Measurements from ENCODE around the gene ZNF579. TPM values are rescaled to one million over a fixed set of nuclear protein-coding genes. Genes with fewer than 3 reads are reported as not detected.
A peak's percentile ranks its signal among the peaks of the same experiment; 100 is the strongest.
"Not testable (repeated sequence)": the region's sequence is repeated elsewhere in the genome, so short reads cannot be mapped to it uniquely, and the experiment has no call there.

Gene ZNF579
- polyA plus RNA-seq, 1 donor (not counting 4 experiments of a cell fraction or from before 2014, with no cell fraction given), result 1.5 TPM

GRCh38 chr19:55585658-55586339 lies 5.2 kb upstream of the ZNF579 start:
- FAIRE-seq, result no peak
- peaks cover 4% of the 10 kb centered on the region for H3K27me3 ChIP-seq (ENCODE audit: control insufficient read depth, extremely low read depth, insufficient read depth, low read length)
- no peaks in the 10 kb centered on the region for H3K9me3 ChIP-seq (ENCODE audit: control insufficient read depth, low read depth, low read length)
- peak overlapping the region; percentile 22 for H3K4me2 ChIP-seq (ENCODE audit: control insufficient read depth, extremely low read depth, insufficient read depth, low read depth, low read length)
- H3K4me1 ChIP-seq (ENCODE audit: control insufficient read depth, extremely low read depth, insufficient read depth, low read length), result peaks cover 22% of the 10 kb centered on the region
- H3K9ac ChIP-seq (ENCODE audit: control insufficient read depth, extremely low read depth, insufficient read depth, low read length), result peak overlapping the region; percentile 9
- dilution Hi-C loops (cut with MboI; ENCODE audit: extremely low pct_ligation_motif_present, low sequenced_read_pairs), result no loop called here
- H3K36me3 ChIP-seq (ENCODE audit: control insufficient read depth in 2 of 2, extremely low read depth in 1 of 2, insufficient read depth in 2 of 2, low read length in 2 of 2), result no peaks in the 10 kb centered on the region
- no peaks in the 10 kb centered on the region for H3K9me1 ChIP-seq (ENCODE audit: control insufficient read depth, extremely low read depth, insufficient read depth, low read length)
- no peak for TF ChIP-seq EZH2 (IDR thresholded peaks at IDR 0.05; ENCODE audit: low read length)
- TF ChIP-seq, protein P1, sequence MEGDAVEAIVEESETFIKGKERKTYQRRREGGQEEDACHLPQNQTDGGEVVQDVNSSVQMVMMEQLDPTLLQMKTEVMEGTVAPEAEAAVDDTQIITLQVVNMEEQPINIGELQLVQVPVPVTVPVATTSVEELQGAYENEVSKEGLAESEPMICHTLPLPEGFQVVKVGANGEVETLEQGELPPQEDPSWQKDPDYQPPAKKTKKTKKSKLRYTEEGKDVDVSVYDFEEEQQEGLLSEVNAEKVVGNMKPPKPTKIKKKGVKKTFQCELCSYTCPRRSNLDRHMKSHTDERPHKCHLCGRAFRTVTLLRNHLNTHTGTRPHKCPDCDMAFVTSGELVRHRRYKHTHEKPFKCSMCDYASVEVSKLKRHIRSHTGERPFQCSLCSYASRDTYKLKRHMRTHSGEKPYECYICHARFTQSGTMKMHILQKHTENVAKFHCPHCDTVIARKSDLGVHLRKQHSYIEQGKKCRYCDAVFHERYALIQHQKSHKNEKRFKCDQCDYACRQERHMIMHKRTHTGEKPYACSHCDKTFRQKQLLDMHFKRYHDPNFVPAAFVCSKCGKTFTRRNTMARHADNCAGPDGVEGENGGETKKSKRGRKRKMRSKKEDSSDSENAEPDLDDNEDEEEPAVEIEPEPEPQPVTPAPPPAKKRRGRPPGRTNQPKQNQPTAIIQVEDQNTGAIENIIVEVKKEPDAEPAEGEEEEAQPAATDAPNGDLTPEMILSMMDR (optimal IDR thresholded peaks at IDR 0.05 in 1 of 3, IDR thresholded peaks at IDR 0.05 in 1 of 3, conservative IDR thresholded peaks at IDR 0.05 in 1 of 3; ENCODE audit: extremely low read depth in 1 of 3, insufficient read depth in 2 of 3, low read length in 3 of 3), result no peak
- no peak for DNase-seq (ENCODE audit: low read depth, low spot score)
- no peaks in the 10 kb centered on the region for H4K20me1 ChIP-seq (ENCODE audit: control insufficient read depth, extremely low read depth, insufficient read depth, low read length)
- no peak overlapping the region for H3K4me3 ChIP-seq (ENCODE audit: control insufficient read depth in 2 of 3, extremely low read depth in 1 of 3, insufficient read depth in 2 of 3, low read depth in 1 of 3, low read length in 3 of 3)
- no peaks in the 10 kb centered on the region for H3K79me2 ChIP-seq (ENCODE audit: control insufficient read depth, insufficient read depth, low read length)
- peak overlapping the region; percentile 15 for H2AFZ ChIP-seq (ENCODE audit: control insufficient read depth, low read length)
- no peak overlapping the region for H3K27ac ChIP-seq (ENCODE audit: control insufficient read depth, insufficient read depth, low read length)

DNA sequence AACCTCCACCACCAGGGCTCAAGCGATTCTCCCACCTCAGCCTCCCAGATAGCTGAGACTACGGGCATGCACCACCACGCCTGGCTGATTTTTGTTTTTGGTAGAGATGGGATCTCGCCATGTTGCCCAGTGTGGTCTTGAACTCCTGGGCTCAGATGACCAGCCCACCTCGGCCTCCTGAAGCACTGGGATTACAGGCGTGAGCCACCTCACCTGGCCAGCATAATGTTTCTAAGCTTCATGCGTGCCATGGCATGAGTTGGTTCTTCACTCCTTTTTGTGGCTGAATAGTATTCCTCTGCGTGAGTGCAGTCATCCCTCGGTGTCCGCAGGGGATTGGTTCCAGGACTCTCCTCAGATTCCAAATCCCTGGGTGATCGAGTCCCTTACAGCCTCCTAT lies 4.2 kb upstream of the ZNF579 start:
- Histone ChIP-seq H3K79me2 (ENCODE audit: control insufficient read depth, insufficient read depth, low read length) (peaks cover 6% of the 10 kb centered on the region), H3K9ac (ENCODE audit: control insufficient read depth, extremely low read depth, insufficient read depth, low read length) (no peak overlapping the region), H3K36me3 (ENCODE audit: control insufficient read depth in 2 of 2, extremely low read depth in 1 of 2, insufficient read depth in 2 of 2, low read length in 2 of 2) (no peaks in the 10 kb centered on the region), H4K20me1 (ENCODE audit: control insufficient read depth, extremely low read depth, insufficient read depth, low read length) (no peaks in the 10 kb centered on the region), H3K4me2 (ENCODE audit: control insufficient read depth, extremely low read depth, insufficient read depth, low read depth, low read length) (no peak overlapping the region), H3K27ac (ENCODE audit: control insufficient read depth, insufficient read depth, low read length) (no peak overlapping the region), H2AFZ (ENCODE audit: control insufficient read depth, low read length) (no peak overlapping the region), H3K4me3 (ENCODE audit: control insufficient read depth in 2 of 3, extremely low read depth in 1 of 3, insufficient read depth in 2 of 3, low read depth in 1 of 3, low read length in 3 of 3) (no peak overlapping the region), H3K27me3 (ENCODE audit: control insufficient read depth, extremely low read depth, insufficient read depth, low read length) (peaks cover 4% of the 10 kb centered on the region), H3K9me3 (ENCODE audit: control insufficient read depth, low read depth, low read length) (no peaks in the 10 kb centered on the region), H3K4me1 (ENCODE audit: control insufficient read depth, extremely low read depth, insufficient read depth, low read length) (peaks cover 22% of the 10 kb centered on the region), H3K9me1 (ENCODE audit: control insufficient read depth, extremely low read depth, insufficient read depth, low read length) (no peaks in the 10 kb centered on the region)
- no peak for FAIRE-seq
- TF ChIP-seq, protein P1 (optimal IDR thresholded peaks at IDR 0.05 in 1 of 3, IDR thresholded peaks at IDR 0.05 in 1 of 3, conservative IDR thresholded peaks at IDR 0.05 in 1 of 3; ENCODE audit: extremely low read depth in 1 of 3, insufficient read depth in 2 of 3, low read length in 3 of 3), result no peak
- dilution Hi-C loops (cut with MboI; ENCODE audit: extremely low pct_ligation_motif_present, low sequenced_read_pairs), result no loop called here
- no peak for DNase-seq (ENCODE audit: low read depth, low spot score)

GRCh38 chr19:55583897-55584296 lies 3.2 kb upstream of the ZNF579 start:
- H3K27ac ChIP-seq (ENCODE audit: control insufficient read depth, insufficient read depth, low read length); H3K4me3 ChIP-seq (ENCODE audit: control insufficient read depth in 2 of 3, extremely low read depth in 1 of 3, insufficient read depth in 2 of 3, low read depth in 1 of 3, low read length in 3 of 3); H3K27me3 ChIP-seq (ENCODE audit: control insufficient read depth, extremely low read depth, insufficient read depth, low read length); H3K9ac ChIP-seq (ENCODE audit: control insufficient read depth, extremely low read depth, insufficient read depth, low read length); H3K9me3 ChIP-seq (ENCODE audit: control insufficient read depth, low read depth, low read length); H3K9me1 ChIP-seq (ENCODE audit: control insufficient read depth, extremely low read depth, insufficient read depth, low read length); FAIRE-seq; H2AFZ ChIP-seq (ENCODE audit: control insufficient read depth, low read length); H3K4me2 ChIP-seq (ENCODE audit: control insufficient read depth, extremely low read depth, insufficient read depth, low read depth, low read length); H3K36me3 ChIP-seq (ENCODE audit: control insufficient read depth in 2 of 2, extremely low read depth in 1 of 2, insufficient read depth in 2 of 2, low read length in 2 of 2); DNase-seq (ENCODE audit: low read depth, low spot score); H4K20me1 ChIP-seq (ENCODE audit: control insufficient read depth, extremely low read depth, insufficient read depth, low read length); dilution Hi-C loops (cut with MboI; ENCODE audit: extremely low pct_ligation_motif_present, low sequenced_read_pairs): not testable (repeated sequence)
- Histone ChIP-seq H3K4me1 (ENCODE audit: control insufficient read depth, extremely low read depth, insufficient read depth, low read length) (peaks cover 26% of the 10 kb centered on the region), H3K79me2 (ENCODE audit: control insufficient read depth, insufficient read depth, low read length) (peaks cover 11% of the 10 kb centered on the region)

DNA sequence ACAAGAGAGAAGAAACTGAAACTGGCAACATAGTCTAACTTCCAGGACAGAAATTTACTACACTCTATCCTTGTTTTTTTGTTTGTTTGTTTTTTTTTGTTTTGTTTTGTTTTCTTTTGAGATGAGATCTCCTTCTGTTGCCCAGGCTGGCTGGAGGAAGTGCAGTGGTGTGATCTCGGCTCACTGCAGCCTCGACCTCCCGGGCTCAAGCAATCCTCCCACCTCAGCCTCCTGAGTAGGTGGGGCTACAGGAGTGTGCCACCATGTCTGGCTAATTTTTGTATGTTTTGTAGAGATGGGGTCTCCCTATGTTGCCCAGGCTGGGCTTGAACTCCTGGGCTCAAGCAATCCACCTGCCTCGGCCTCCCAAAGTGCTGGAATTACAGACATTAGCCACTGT lies 1.6 kb upstream of the ZNF579 start:
- dilution Hi-C loops (cut with MboI; ENCODE audit: extremely low pct_ligation_motif_present, low sequenced_read_pairs); H3K9me3 ChIP-seq (ENCODE audit: control insufficient read depth, low read depth, low read length); DNase-seq (ENCODE audit: low read depth, low spot score); H3K4me3 ChIP-seq (ENCODE audit: control insufficient read depth in 2 of 3, extremely low read depth in 1 of 3, insufficient read depth in 2 of 3, low read depth in 1 of 3, low read length in 3 of 3); H4K20me1 ChIP-seq (ENCODE audit: control insufficient read depth, extremely low read depth, insufficient read depth, low read length); H3K9me1 ChIP-seq (ENCODE audit: control insufficient read depth, extremely low read depth, insufficient read depth, low read length); H3K4me2 ChIP-seq (ENCODE audit: control insufficient read depth, extremely low read depth, insufficient read depth, low read depth, low read length); FAIRE-seq; H3K36me3 ChIP-seq (ENCODE audit: control insufficient read depth in 2 of 2, extremely low read depth in 1 of 2, insufficient read depth in 2 of 2, low read length in 2 of 2); H3K27ac ChIP-seq (ENCODE audit: control insufficient read depth, insufficient read depth, low read length); H3K27me3 ChIP-seq (ENCODE audit: control insufficient read depth, extremely low read depth, insufficient read depth, low read length); H3K9ac ChIP-seq (ENCODE audit: control insufficient read depth, extremely low read depth, insufficient read depth, low read length); H2AFZ ChIP-seq (ENCODE audit: control insufficient read depth, low read length): not testable (repeated sequence)
- Histone ChIP-seq H3K4me1 (ENCODE audit: control insufficient read depth, extremely low read depth, insufficient read depth, low read length) (peaks cover 23% of the 10 kb centered on the region), H3K79me2 (ENCODE audit: control insufficient read depth, insufficient read depth, low read length) (peaks cover 13% of the 10 kb centered on the region)
